HCT116 (cell line): ENCODE results near the gene CLDN1. TPM values are rescaled to one million over a fixed set of nuclear protein-coding genes. Genes with fewer than 3 reads are reported as not detected.

Experiments
- ATAC-seq: fragments of 200-7000 bp; cut with Tn5 transposase; 2 replicates; pipeline ENCODE4 v1.9.1; 2020; ENCODE audit warnings: mild to moderate bottlenecking, moderate library complexity
- BruUV-seq: library from RNA; stranded (reverse); fragments of 400-500 nt; replicated peaks from 2 replicates; lab custom pipeline; 2021; lab: Mats Ljungman, UMichigan
- CTCF ChIA-PET: fragments of 300-600 bp; sonication (Branson Sonifier 250); formaldehyde crosslinking; loops from one replicate; lab custom pipeline; 2021; ENCODE audit warnings: antibody characterized with exemption; lab: Charles Lee
- POLR2A ChIA-PET: fragments of 300-600, 350-600 bp; sonication (Branson Sonifier 250); formaldehyde crosslinking; loops from one replicate; lab custom pipeline; 2021; ENCODE audit warnings: antibody characterized with exemption; lab: Charles Lee
- RAD21 ChIA-PET, 2 experiments: fragments of 300-600 bp; sonication (Branson Sonifier 250); formaldehyde crosslinking; loops; one replicate each; lab custom pipeline; 2023; ENCODE audit warnings: low total read pairs in 2 of 2; ENCODE audit not compliant: uncharacterized antibody in 2 of 2, unreplicated experiment in 2 of 2, low non-redundant PET in 1 of 2; lab: Charles Lee
- DNase-seq: peaks from one replicate; pipeline ENCODE4 v3.0.0-alpha.2; 2010; ENCODE audit warnings: low read depth, low spot score
- H2AFZ ChIP-seq: fragments of 200-600 bp; shearing (Covaris generic), sonication (generic); 2 replicates; pipeline ENCODE4 v1.6.1; 2017; ENCODE audit warnings: low read depth, mixed run types, mixed read lengths, antibody characterized with exemption, low read length; ENCODE audit not compliant: poor library complexity, severe bottlenecking
- H3K27ac ChIP-seq: 2 replicates; pipeline ENCODE4 v1.5.1; 2012; ENCODE audit warnings: low read depth, low read length
- H3K27me3 ChIP-seq: fragments of 200-600 bp; sonication (generic); 2 replicates; pipeline ENCODE4 v1.6.1; 2016; ENCODE audit warnings: mixed run types, low read length, mixed read lengths; ENCODE audit not compliant: insufficient read depth
- H3K36me3 ChIP-seq, 2 experiments: fragments of 200-500 bp in 1 of 2; fragments of 200-600 bp in 1 of 2; sonication (Bioruptor generic) in 1 of 2; sonication (generic) in 1 of 2; 2 replicates each; pipeline versions ENCODE4 v1.5.1 to v1.6.1; 2014 to 2016; ENCODE audit warnings: low read length in 2 of 2, inconsistent platforms in 1 of 2, mixed read lengths in 1 of 2, mixed run types in 1 of 2; ENCODE audit not compliant: insufficient read depth in 2 of 2, control insufficient read depth in 1 of 2
- H3K4me1 ChIP-seq, 2 experiments: fragments of 200-600 bp in 1 of 2; sonication (generic) in 1 of 2; 2 replicates each; pipeline versions ENCODE4 v1.5.1 to v1.6.1; 2012 to 2017; ENCODE audit warnings: low read length in 2 of 2, inconsistent platforms in 1 of 2, mild to moderate bottlenecking in 1 of 2, mixed read lengths in 1 of 2, mixed run types in 1 of 2, moderate library complexity in 1 of 2; ENCODE audit not compliant: insufficient read depth in 2 of 2, control insufficient read depth in 1 of 2
- H3K4me2 ChIP-seq: fragments of 200-600 bp; sonication (generic); 2 replicates; pipeline ENCODE4 v1.6.1; 2017; ENCODE audit warnings: mixed run types, low read length, mixed read lengths
- H3K4me3 ChIP-seq, 2 experiments: fragments of 200-600 bp in 1 of 2; sonication (generic) in 1 of 2; replicated peaks in 1 of 2; 2 replicates each; pipeline ENCODE4 v1.5.1; 2011 to 2016; ENCODE audit warnings: low read length in 2 of 2, control low read depth in 1 of 2, low read depth in 1 of 2, mild to moderate bottlenecking in 1 of 2, mixed read lengths in 1 of 2, mixed run types in 1 of 2
- H3K79me2 ChIP-seq: fragments of 200-600 bp; sonication (generic); 2 replicates; pipeline ENCODE4 v1.6.1; 2017; ENCODE audit warnings: mild to moderate bottlenecking, mixed run types, low read length, moderate library complexity, mixed read lengths; ENCODE audit not compliant: insufficient read depth
- H3K9ac ChIP-seq: fragments of 200-600 bp; sonication (generic); 2 replicates; pipeline ENCODE4 v1.6.1; 2016; ENCODE audit warnings: low read length, mixed read lengths
- H3K9me2 ChIP-seq: fragments of 200-600 bp; sonication (generic), shearing (Covaris generic); 2 replicates; pipeline ENCODE4 v1.6.1; 2017; ENCODE audit warnings: mixed run types, mild to moderate bottlenecking, moderate library complexity; ENCODE audit not compliant: insufficient read depth
- H3K9me3 ChIP-seq, 2 experiments: fragments of 200-500 bp in 1 of 2; fragments of 200-600 bp in 1 of 2; sonication (Bioruptor generic) in 1 of 2; sonication (generic) in 1 of 2; 2 replicates each; pipeline ENCODE4 v1.6.1; 2014 to 2017; ENCODE audit warnings: low read length in 2 of 2, mixed read lengths in 2 of 2, inconsistent platforms in 1 of 2, low read depth in 1 of 2, mild to moderate bottlenecking in 1 of 2, mixed run types in 1 of 2, moderate library complexity in 1 of 2; ENCODE audit not compliant: control insufficient read depth in 1 of 2, insufficient read depth in 1 of 2
- H4K20me1 ChIP-seq: fragments of 200-600 bp; sonication (generic), shearing (Covaris generic); 2 replicates; pipeline ENCODE4 v1.6.1; 2017; ENCODE audit warnings: mixed run types, mild to moderate bottlenecking, moderate library complexity; ENCODE audit not compliant: insufficient read depth
- CEBPB ChIP-seq: IDR thresholded peaks from 2 replicates; pipeline ENCODE4 v1.6.1; 2012; ENCODE audit warnings: low read depth
- ELF1 ChIP-seq: IDR thresholded peaks from 2 replicates; pipeline ENCODE4 v1.6.1; 2012; ENCODE audit warnings: low read depth, borderline replicate concordance
- JUND ChIP-seq: IDR thresholded peaks from 2 replicates; pipeline ENCODE4 v1.6.1; 2012
- POLR2A ChIP-seq: IDR thresholded peaks from 2 replicates; pipeline ENCODE4 v1.7.0; 2011; ENCODE audit warnings: borderline replicate concordance; ENCODE audit not compliant: insufficient read depth, insufficient read length; ENCODE audit errors: extremely low read depth
- RAD21 ChIP-seq: IDR thresholded peaks from 2 replicates; pipeline ENCODE4 v1.6.1; 2012; ENCODE audit warnings: low read depth, mild to moderate bottlenecking
- SIN3A ChIP-seq: IDR thresholded peaks from 2 replicates; pipeline ENCODE4 v1.6.1; 2012; ENCODE audit warnings: low read depth
- SRF ChIP-seq: IDR thresholded peaks from 2 replicates; pipeline ENCODE4 v1.6.1; 2012; ENCODE audit warnings: low read depth
- intact Hi-C: fragments of 100-400 bp; cut with micrococcal nuclease; formaldehyde crosslinking; loops from 2 replicates; pipeline ENCODE4 v1.10.0; 2022
- total RNA-seq: library from RNA; stranded (reverse); gene quantifications from one replicate; pipeline ENCODE4 v1.2.1, GENCODE V29; 2021; ENCODE audit not compliant: unreplicated experiment
- TF ChIP-seq, protein P1 (sequence below): IDR thresholded peaks from 2 replicates; pipeline ENCODE4 v1.6.1; 2012; ENCODE audit warnings: low read depth
- TF ChIP-seq, protein P2 (sequence below): IDR thresholded peaks from 2 replicates; pipeline ENCODE4 v1.6.1; 2012

The CLDN1 gene
- total RNA-seq, 1 experiment from 2014 or later: 0.20 TPM

DNA sequence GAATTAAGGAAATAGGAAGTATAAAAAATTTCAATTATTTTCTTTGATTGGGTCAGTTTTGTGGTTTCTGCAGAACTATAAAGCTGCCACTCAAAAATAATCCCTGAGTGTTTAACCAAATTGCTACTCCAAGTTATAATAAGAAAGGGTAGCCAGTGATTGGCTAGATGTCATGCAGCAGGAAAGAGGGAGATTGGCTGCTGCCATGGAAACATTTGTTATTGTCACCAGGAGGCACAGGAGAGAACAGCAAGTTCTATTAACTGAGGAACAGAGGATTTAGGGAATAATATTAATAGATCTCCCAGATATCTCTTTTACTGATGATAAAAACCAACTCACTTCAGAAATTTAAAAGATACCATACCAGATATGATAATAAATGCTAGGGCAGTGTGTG is 42.6 kb downstream of the CLDN1 start:
- no peak for TF ChIP-seq SIN3A
- TF ChIP-seq ELF1: no peak
- no peak for TF ChIP-seq CEBPB
- TF ChIP-seq, protein P1, sequence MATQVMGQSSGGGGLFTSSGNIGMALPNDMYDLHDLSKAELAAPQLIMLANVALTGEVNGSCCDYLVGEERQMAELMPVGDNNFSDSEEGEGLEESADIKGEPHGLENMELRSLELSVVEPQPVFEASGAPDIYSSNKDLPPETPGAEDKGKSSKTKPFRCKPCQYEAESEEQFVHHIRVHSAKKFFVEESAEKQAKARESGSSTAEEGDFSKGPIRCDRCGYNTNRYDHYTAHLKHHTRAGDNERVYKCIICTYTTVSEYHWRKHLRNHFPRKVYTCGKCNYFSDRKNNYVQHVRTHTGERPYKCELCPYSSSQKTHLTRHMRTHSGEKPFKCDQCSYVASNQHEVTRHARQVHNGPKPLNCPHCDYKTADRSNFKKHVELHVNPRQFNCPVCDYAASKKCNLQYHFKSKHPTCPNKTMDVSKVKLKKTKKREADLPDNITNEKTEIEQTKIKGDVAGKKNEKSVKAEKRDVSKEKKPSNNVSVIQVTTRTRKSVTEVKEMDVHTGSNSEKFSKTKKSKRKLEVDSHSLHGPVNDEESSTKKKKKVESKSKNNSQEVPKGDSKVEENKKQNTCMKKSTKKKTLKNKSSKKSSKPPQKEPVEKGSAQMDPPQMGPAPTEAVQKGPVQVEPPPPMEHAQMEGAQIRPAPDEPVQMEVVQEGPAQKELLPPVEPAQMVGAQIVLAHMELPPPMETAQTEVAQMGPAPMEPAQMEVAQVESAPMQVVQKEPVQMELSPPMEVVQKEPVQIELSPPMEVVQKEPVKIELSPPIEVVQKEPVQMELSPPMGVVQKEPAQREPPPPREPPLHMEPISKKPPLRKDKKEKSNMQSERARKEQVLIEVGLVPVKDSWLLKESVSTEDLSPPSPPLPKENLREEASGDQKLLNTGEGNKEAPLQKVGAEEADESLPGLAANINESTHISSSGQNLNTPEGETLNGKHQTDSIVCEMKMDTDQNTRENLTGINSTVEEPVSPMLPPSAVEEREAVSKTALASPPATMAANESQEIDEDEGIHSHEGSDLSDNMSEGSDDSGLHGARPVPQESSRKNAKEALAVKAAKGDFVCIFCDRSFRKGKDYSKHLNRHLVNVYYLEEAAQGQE: no peak
- no peak for TF ChIP-seq JUND
- TF ChIP-seq RAD21: no peak
- TF ChIP-seq SRF: no peak
- TF ChIP-seq, protein P2, sequence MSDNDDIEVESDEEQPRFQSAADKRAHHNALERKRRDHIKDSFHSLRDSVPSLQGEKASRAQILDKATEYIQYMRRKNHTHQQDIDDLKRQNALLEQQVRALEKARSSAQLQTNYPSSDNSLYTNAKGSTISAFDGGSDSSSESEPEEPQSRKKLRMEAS: no peak
- no peak for TF ChIP-seq POLR2A
- TF ChIP-seq, all 23 proteins: peak for 0
- DNase-seq (no peak), ATAC-seq (no peak)
- Histone ChIP-seq H3K36me3 (no peaks in the 10 kb centered on the region), H3K79me2 (no peaks in the 10 kb centered on the region), H3K27me3 (no peaks in the 10 kb centered on the region), H3K4me3 (no peak overlapping the region), H3K9ac (no peak overlapping the region), H3K9me3 (no peaks in the 10 kb centered on the region), H3K9me2 (no peaks in the 10 kb centered on the region), H3K4me2 (no peak overlapping the region), H4K20me1 (no peaks in the 10 kb centered on the region), H3K4me1 (no peaks in the 10 kb centered on the region), H3K27ac (no peak overlapping the region), H2AFZ (no peak overlapping the region)
- POLR2A ChIA-PET: interaction anchor here (1.4 kb wide), 1 partner anchor 48 kb away, joined by 3 read pairs; no protein-coding TSS in a partner anchor
- CTCF ChIA-PET: no interaction called here
- BruUV-seq: no TSS peak
- RAD21 ChIA-PET: no interaction called here
- intact Hi-C loops: no loop called here
